GM19397 (cell line): ENCODE results near the gene GANAB.

Experiments used
- ATAC-seq: cut with Tn5 transposase; IDR thresholded peaks from one replicate; pipeline ENCODE4 v1.9.1; 2021; ENCODE audit warnings: mild to moderate bottlenecking, moderate library complexity; ENCODE audit not compliant: unreplicated experiment

The GANAB gene

GRCh38 chr11:62577046-62577714, 69.2 kb downstream of the GANAB start:
- ATAC-seq = no peak

GRCh38 chr11:62575837-62576236, 70.6 kb downstream of the GANAB start:
- ATAC-seq = no peak

- ATAC-seq = no peak
Measured at GRCh38 chr11:62575156-62575555, 71.3 kb downstream of the GANAB start.
